Activated T-helper 17 cell treated with anti-CD3 and anti-CD28 coated beads, Interleukin-2, amount 50 U/mL, for 72 hours (primary cell): ENCODE measurements around the gene CEP89. TPM values are rescaled to one million over a fixed set of nuclear protein-coding genes. Genes with fewer than 3 reads are reported as not detected.
"Not testable (repeated sequence)": the region's sequence is repeated elsewhere in the genome, so short reads cannot be mapped to it uniquely, and the experiment has no call there.

ENCODE experiments used
- ATAC-seq: fragments of 150-1000 bp; cut with Tn5 transposase; replicated peaks from 2 replicates; pipeline ENCODE4 v1.10.0; 2021; ENCODE audit warnings: mild to moderate bottlenecking, moderate library complexity
- H3K27ac Mint-ChIP-seq: one replicate; pipeline ENCODE4 v1.8.0; 2022; ENCODE audit warnings: mixed read lengths
- H3K27me3 Mint-ChIP-seq: one replicate; pipeline ENCODE4 v1.8.0; 2022; ENCODE audit warnings: mixed read lengths
- H3K36me3 Mint-ChIP-seq: one replicate; pipeline ENCODE4 v1.8.0; 2022; ENCODE audit warnings: low read depth, mild to moderate bottlenecking, mixed read lengths
- H3K4me1 Mint-ChIP-seq: one replicate; pipeline ENCODE4 v1.8.0; 2022; ENCODE audit warnings: mixed read lengths
- H3K4me3 Mint-ChIP-seq: one replicate; pipeline ENCODE4 v1.8.0; 2022; ENCODE audit warnings: mild to moderate bottlenecking, mixed read lengths
- H3K9me3 Mint-ChIP-seq: one replicate; pipeline ENCODE4 v1.8.0; 2022; ENCODE audit warnings: mixed read lengths
- total RNA-seq, 2 donors: library from RNA; stranded (reverse); gene quantifications; one replicate each; pipeline ENCODE4 v1.2.3, GENCODE V29; 2022

Gene CEP89
- total RNA-seq, 2 donors from 2014 or later, result 16.6 to 21.4 TPM

- ATAC-seq, H3K4me3 Mint-ChIP-seq: not testable (repeated sequence)
Observed at GRCh38 chr19:32982488-32982887, 10.7 kb upstream of the CEP89 start.

GRCh38 chr19:32979807-32980206 lies 8.0 kb upstream of the CEP89 start:
- H3K27ac Mint-ChIP-seq, H3K4me1 Mint-ChIP-seq, H3K27me3 Mint-ChIP-seq, ATAC-seq, H3K9me3 Mint-ChIP-seq, H3K4me3 Mint-ChIP-seq: not testable (repeated sequence)
- peaks cover 18% of the 10 kb centered on the region for H3K36me3 Mint-ChIP-seq

More at GRCh38 chr19:32982488-32982887, 10.7 kb upstream of the CEP89 start:
- not testable (repeated sequence) for H3K4me1 Mint-ChIP-seq, H3K27me3 Mint-ChIP-seq, H3K9me3 Mint-ChIP-seq, H3K27ac Mint-ChIP-seq, H3K36me3 Mint-ChIP-seq

- not testable (repeated sequence) for H3K4me3 Mint-ChIP-seq, H3K4me1 Mint-ChIP-seq, ATAC-seq, H3K27me3 Mint-ChIP-seq, H3K27ac Mint-ChIP-seq, H3K9me3 Mint-ChIP-seq
- peaks cover 18% of the 10 kb centered on the region for H3K36me3 Mint-ChIP-seq
Observed at GRCh38 chr19:32977813-32978212, 6.1 kb upstream of the CEP89 start.

- H3K36me3 Mint-ChIP-seq, result peaks cover 18% of the 10 kb centered on the region
- H3K27me3 Mint-ChIP-seq, result no peaks in the 10 kb centered on the region
- no peak overlapping the region for H3K4me3 Mint-ChIP-seq
- H3K4me1 Mint-ChIP-seq, result no peaks in the 10 kb centered on the region
- no peak overlapping the region for H3K27ac Mint-ChIP-seq
- no peaks in the 10 kb centered on the region for H3K9me3 Mint-ChIP-seq
- no peak for ATAC-seq
Observed at GRCh38 chr19:32977280-32977679, 5.5 kb upstream of the CEP89 start.

- Mint-ChIP-seq H3K4me1 (no peaks in the 10 kb centered on the region), H3K4me3 (no peak overlapping the region), H3K27me3 (no peaks in the 10 kb centered on the region), H3K36me3 (peaks cover 26% of the 10 kb centered on the region), H3K27ac (no peak overlapping the region), H3K9me3 (no peaks in the 10 kb centered on the region)
- ATAC-seq, result no peak
Observed at GRCh38 chr19:32976223-32976805, 4.6 kb upstream of the CEP89 start.

GRCh38 chr19:32971012-32971595 lies 654 bp downstream of the CEP89 start:
- Mint-ChIP-seq H3K27me3 (no peaks in the 10 kb centered on the region), H3K27ac (peak overlapping the region; percentile 92), H3K4me3 (peak overlapping the region; percentile 91), H3K36me3 (peaks cover 20% of the 10 kb centered on the region), H3K4me1 (peaks cover 5% of the 10 kb centered on the region), H3K9me3 (no peaks in the 10 kb centered on the region)
- no peak for ATAC-seq

GRCh38 chr19:32969549-32969948 lies 2.2 kb downstream of the CEP89 start:
- H3K27me3 Mint-ChIP-seq, result no peaks in the 10 kb centered on the region
- no peak for ATAC-seq
- H3K36me3 Mint-ChIP-seq, result peaks cover 16% of the 10 kb centered on the region
- no peak overlapping the region for H3K4me3 Mint-ChIP-seq
- no peaks in the 10 kb centered on the region for H3K9me3 Mint-ChIP-seq
- H3K4me1 Mint-ChIP-seq, result peaks cover 5% of the 10 kb centered on the region
- H3K27ac Mint-ChIP-seq, result no peak overlapping the region

- no peaks in the 10 kb centered on the region for H3K27me3 Mint-ChIP-seq
- H3K4me3 Mint-ChIP-seq, result no peak overlapping the region
- ATAC-seq, result no peak
- no peaks in the 10 kb centered on the region for H3K9me3 Mint-ChIP-seq
- peaks cover 36% of the 10 kb centered on the region for H3K36me3 Mint-ChIP-seq
- no peak overlapping the region for H3K27ac Mint-ChIP-seq
- H3K4me1 Mint-ChIP-seq, result peaks cover 5% of the 10 kb centered on the region
Observed at GRCh38 chr19:32966750-32967149, 5.0 kb downstream of the CEP89 start.

GRCh38 chr19:32945260-32945659 lies 26.5 kb downstream of the CEP89 start:
- no peaks in the 10 kb centered on the region for H3K4me1 Mint-ChIP-seq
- H3K27me3 Mint-ChIP-seq, result no peaks in the 10 kb centered on the region
- no peak for ATAC-seq
- H3K36me3 Mint-ChIP-seq, result peaks cover 79% of the 10 kb centered on the region
- no peaks in the 10 kb centered on the region for H3K9me3 Mint-ChIP-seq
- H3K27ac Mint-ChIP-seq, result no peak overlapping the region
- H3K4me3 Mint-ChIP-seq, result no peak overlapping the region

- peaks cover 61% of the 10 kb centered on the region for H3K36me3 Mint-ChIP-seq
- not testable (repeated sequence) for ATAC-seq, H3K27me3 Mint-ChIP-seq, H3K4me3 Mint-ChIP-seq, H3K9me3 Mint-ChIP-seq, H3K4me1 Mint-ChIP-seq, H3K27ac Mint-ChIP-seq
Observed at GRCh38 chr19:32941273-32941672, 30.5 kb downstream of the CEP89 start.

GRCh38 chr19:32936065-32936464 lies 35.7 kb downstream of the CEP89 start:
- no peak for ATAC-seq
- H3K27ac Mint-ChIP-seq, result no peak overlapping the region
- H3K4me3 Mint-ChIP-seq, result no peak overlapping the region
- H3K4me1 Mint-ChIP-seq, result no peaks in the 10 kb centered on the region
- no peaks in the 10 kb centered on the region for H3K27me3 Mint-ChIP-seq
- peaks cover 47% of the 10 kb centered on the region for H3K36me3 Mint-ChIP-seq
- no peaks in the 10 kb centered on the region for H3K9me3 Mint-ChIP-seq

GRCh38 chr19:32935629-32936028 lies 36.1 kb downstream of the CEP89 start:
- peaks cover 51% of the 10 kb centered on the region for H3K36me3 Mint-ChIP-seq
- ATAC-seq, result no peak
- H3K9me3 Mint-ChIP-seq, result no peaks in the 10 kb centered on the region
- H3K27me3 Mint-ChIP-seq, result no peaks in the 10 kb centered on the region
- no peak overlapping the region for H3K4me3 Mint-ChIP-seq
- no peak overlapping the region for H3K27ac Mint-ChIP-seq
- H3K4me1 Mint-ChIP-seq, result no peaks in the 10 kb centered on the region

GRCh38 chr19:32933571-32933970 lies 38.2 kb downstream of the CEP89 start:
- H3K4me3 Mint-ChIP-seq, result no peak overlapping the region
- H3K27me3 Mint-ChIP-seq, result no peaks in the 10 kb centered on the region
- ATAC-seq, result no peak
- peak overlapping the region; percentile 55 for H3K27ac Mint-ChIP-seq
- peaks cover 55% of the 10 kb centered on the region for H3K36me3 Mint-ChIP-seq
- H3K4me1 Mint-ChIP-seq, result no peaks in the 10 kb centered on the region
- H3K9me3 Mint-ChIP-seq, result peaks cover 4% of the 10 kb centered on the region

GRCh38 chr19:32930567-32930966 lies 41.2 kb downstream of the CEP89 start:
- Mint-ChIP-seq H3K36me3 (peaks cover 60% of the 10 kb centered on the region), H3K27ac (no peak overlapping the region), H3K9me3 (peaks cover 9% of the 10 kb centered on the region), H3K27me3 (no peaks in the 10 kb centered on the region), H3K4me3 (no peak overlapping the region), H3K4me1 (no peaks in the 10 kb centered on the region)
- ATAC-seq, result no peak

- no peak for ATAC-seq
- Mint-ChIP-seq H3K4me1 (no peaks in the 10 kb centered on the region), H3K27me3 (no peaks in the 10 kb centered on the region), H3K27ac (no peak overlapping the region), H3K4me3 (no peak overlapping the region), H3K36me3 (peaks cover 59% of the 10 kb centered on the region), H3K9me3 (peaks cover 9% of the 10 kb centered on the region)
Observed at GRCh38 chr19:32928806-32929205, 43.0 kb downstream of the CEP89 start.
